A549 treated with AZD9567 at 1 μM for 4 hours (cell line): Measurements from ENCODE around the gene ATPAF2. TPM values are rescaled to one million over a fixed set of nuclear protein-coding genes. Genes with fewer than 3 reads are reported as not detected.

Experiments used
- total RNA-seq: library from RNA; stranded (reverse); fragments of 200-300 nt; extraction: Qiagen RNA extraction; gene quantifications from 5 replicates; pipeline ENCODE4 v1.2.3, GENCODE V29; 2022; ENCODE audit not compliant: insufficient read depth

The ATPAF2 gene
- 26.8 to 31.6 TPM (median 29.2 TPM) in 5 replicates for total RNA-seq

GRCh38 chr17:18038861-18039534, at the start of gene ATPAF2, which contains the start of gene GID4:
TSS of gene ATPAF2 (minus strand) at chr17:18039168. CDS start at chr17:18039013, 155 bp downstream.
TSS of gene GID4 (plus strand) at chr17:18039408. CDS start at chr17:18039465, 57 bp downstream.

GRCh38 chr17:18087610-18088491, 48.9 kb upstream of the ATPAF2 start, which contains the start of gene DRG2:
TSS of gene DRG2 (plus strand) at chr17:18087948. CDS start at chr17:18088024, 76 bp downstream.

GRCh38 chr17:17972126-17972951, 66.6 kb downstream of the ATPAF2 start, which contains the start of the genes DRC3 and TOM1L2:
TSS of gene DRC3 (plus strand) at chr17:17972862. CDS start at chr17:17977599, 4,737 bp downstream.
TSS of gene TOM1L2 (minus strand) at chr17:17972400. CDS start at chr17:17972313, 87 bp downstream.

Other genes with a start within 250 kb of the ATPAF2 start
- gene SREBF1, start 202.2 kb downstream of the ATPAF2 start, total RNA-seq = 45.5 to 82.2 TPM (median 77.3 TPM) in 5 replicates
- gene TOM1L2, start 66.8 kb downstream of the ATPAF2 start, total RNA-seq = 18.7 to 22.0 TPM (median 20.2 TPM) in 5 replicates
- gene DRC3, start 66.3 kb downstream of the ATPAF2 start, total RNA-seq = 1.6 to 2.4 TPM (median 1.8 TPM) in 4 of 5 replicates, not detected in the other
- gene GID4, start 240 bp upstream of the ATPAF2 start, total RNA-seq = 7.8 to 11.8 TPM (median 10.2 TPM) in 5 replicates
- gene DRG2, start 48.8 kb upstream of the ATPAF2 start, total RNA-seq = 49.2 to 63.9 TPM (median 52.7 TPM) in 5 replicates
- gene MYO15A, start 69.6 kb upstream of the ATPAF2 start, total RNA-seq = 0.22 to 0.37 TPM (median 0.30 TPM) in 4 of 5 replicates, not detected in the other
- gene ALKBH5, start 144.7 kb upstream of the ATPAF2 start, total RNA-seq = 45.9 to 58.9 TPM (median 47.2 TPM) in 5 replicates
- gene LLGL1, start 186.5 kb upstream of the ATPAF2 start, total RNA-seq = 13.6 to 18.4 TPM (median 16.7 TPM) in 5 replicates
- gene FLII, start 219.6 kb upstream of the ATPAF2 start, total RNA-seq = 258 to 319 TPM (median 265 TPM) in 5 replicates
- 7.8 to 12.3 TPM (median 11.3 TPM) in 5 replicates for gene MIEF2, start 221.5 kb upstream of the ATPAF2 start, total RNA-seq